TTC549 (cell line): ENCODE measurements around the gene GPR137C.
"Not testable (repeated sequence)": the region's sequence is repeated elsewhere in the genome, so short reads cannot be mapped to it uniquely, and the experiment has no call there.

Experiments
- FAIRE-seq: peaks from 2 replicates; lab custom pipeline; 2012; peaks lifted over from hg19 to GRCh38; lab: Jason Lieb, UNC

The GPR137C gene

GRCh38 chr14:52568454-52568853 is 15.8 kb downstream of the GPR137C start:
- not testable (repeated sequence) for FAIRE-seq

- FAIRE-seq = no peak
Measured at GRCh38 chr14:52575858-52576257, 23.2 kb downstream of the GPR137C start.

- FAIRE-seq = no peak
Measured at GRCh38 chr14:52583544-52583943, 30.9 kb downstream of the GPR137C start.

- no peak for FAIRE-seq
Measured at GRCh38 chr14:52589646-52590045, 37.0 kb downstream of the GPR137C start.

- FAIRE-seq = no peak
Measured at GRCh38 chr14:52590318-52590717, 37.7 kb downstream of the GPR137C start.

- no peak for FAIRE-seq
Measured at GRCh38 chr14:52596320-52596719, 43.7 kb downstream of the GPR137C start.

GRCh38 chr14:52596861-52597260 is 44.2 kb downstream of the GPR137C start:
- no peak for FAIRE-seq

GRCh38 chr14:52598568-52598967 is 45.9 kb downstream of the GPR137C start:
- FAIRE-seq = no peak

GRCh38 chr14:52599974-52600373 is 47.3 kb downstream of the GPR137C start:
- FAIRE-seq = no peak

GRCh38 chr14:52602131-52602530 is 49.5 kb downstream of the GPR137C start:
- no peak for FAIRE-seq

- no peak for FAIRE-seq
Measured at GRCh38 chr14:52607061-52607460, 54.4 kb downstream of the GPR137C start.

- no peak for FAIRE-seq
Measured at GRCh38 chr14:52609445-52610044, 56.9 kb downstream of the GPR137C start.

- no peak for FAIRE-seq
Measured at GRCh38 chr14:52610187-52610586, 57.6 kb downstream of the GPR137C start.

GRCh38 chr14:52618602-52619001 is 66.0 kb downstream of the GPR137C start:
- FAIRE-seq = no peak

- no peak for FAIRE-seq
Measured at GRCh38 chr14:52619687-52620086, 67.1 kb downstream of the GPR137C start.

- FAIRE-seq = no peak
Measured at GRCh38 chr14:52640137-52640536, 87.5 kb downstream of the GPR137C start.

GRCh38 chr14:52641745-52642144 is 89.1 kb downstream of the GPR137C start:
- no peak for FAIRE-seq

- FAIRE-seq = no peak
Measured at GRCh38 chr14:52649511-52649910, 96.9 kb downstream of the GPR137C start.

- no peak for FAIRE-seq
Measured at GRCh38 chr14:52650774-52651173, 98.1 kb downstream of the GPR137C start.

- FAIRE-seq = no peak
Measured at GRCh38 chr14:52656905-52657304, 104.3 kb downstream of the GPR137C start.

GRCh38 chr14:52660325-52660724 is 107.7 kb downstream of the GPR137C start:
- FAIRE-seq = no peak

- no peak for FAIRE-seq
Measured at GRCh38 chr14:52660832-52661231, 108.2 kb downstream of the GPR137C start.

- no peak for FAIRE-seq
Measured at GRCh38 chr14:52661314-52661713, 108.7 kb downstream of the GPR137C start.

- no peak for FAIRE-seq
Measured at GRCh38 chr14:52663850-52664249, 111.2 kb downstream of the GPR137C start.

- FAIRE-seq = no peak
Measured at GRCh38 chr14:52678591-52678990, 126.0 kb downstream of the GPR137C start.
